Stimulated activated CD4-positive, alpha-beta T cell treated with anti-CD3 and anti-CD28 coated beads, Interleukin-1b, Interleukin-23, amount 100 ng/mL, for 4 hours (primary cell): ENCODE measurements around the gene CUTC.
"Not testable (repeated sequence)": the region's sequence is repeated elsewhere in the genome, so short reads cannot be mapped to it uniquely, and the experiment has no call there.

Experiments used
- DNase-seq, 2 donors: peaks; one replicate each; pipeline ENCODE4 v3.0.0-alpha.2; 2020; ENCODE audit warnings: low read depth in 2 of 2

Gene CUTC

DNA sequence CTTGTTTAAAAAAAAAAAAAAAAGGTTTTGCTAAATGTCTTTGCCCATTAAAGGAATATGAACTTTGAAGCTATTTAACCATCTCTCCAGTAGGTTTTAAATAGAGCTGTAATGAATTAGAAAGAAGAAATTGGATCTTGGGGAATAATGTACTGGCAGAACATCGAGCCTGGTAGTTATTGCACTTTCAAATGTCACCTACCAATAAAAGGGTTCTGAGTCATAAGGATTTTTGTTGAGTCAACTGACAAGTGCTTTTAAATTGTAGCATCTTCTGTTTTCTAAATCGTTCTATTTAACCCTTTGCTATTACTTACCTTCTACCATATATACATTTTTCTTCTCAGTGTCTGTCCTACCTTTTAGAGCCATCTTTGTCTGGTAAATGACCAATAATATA, 10.7 kb downstream of the CUTC start:
- no peak for DNase-seq

DNA sequence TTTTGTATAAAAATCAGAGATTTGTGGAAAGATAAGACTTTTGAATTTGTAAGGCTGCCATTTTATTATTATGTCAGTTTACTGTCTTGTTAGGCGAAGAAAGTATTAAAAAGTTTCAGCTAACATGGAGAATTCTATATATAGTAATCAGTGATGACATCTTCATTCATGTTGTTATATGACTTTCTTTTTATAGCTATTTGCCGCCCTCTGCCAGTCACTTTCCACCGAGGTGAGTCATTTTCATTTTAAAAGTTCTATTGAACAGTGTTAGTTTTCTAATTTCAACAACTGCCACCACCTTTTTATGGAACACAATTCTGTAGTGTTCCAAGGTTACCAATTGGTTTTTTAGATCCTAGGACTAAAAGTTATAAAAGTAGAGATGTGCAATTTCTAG, 11.8 kb downstream of the CUTC start:
- no peak for DNase-seq

DNA sequence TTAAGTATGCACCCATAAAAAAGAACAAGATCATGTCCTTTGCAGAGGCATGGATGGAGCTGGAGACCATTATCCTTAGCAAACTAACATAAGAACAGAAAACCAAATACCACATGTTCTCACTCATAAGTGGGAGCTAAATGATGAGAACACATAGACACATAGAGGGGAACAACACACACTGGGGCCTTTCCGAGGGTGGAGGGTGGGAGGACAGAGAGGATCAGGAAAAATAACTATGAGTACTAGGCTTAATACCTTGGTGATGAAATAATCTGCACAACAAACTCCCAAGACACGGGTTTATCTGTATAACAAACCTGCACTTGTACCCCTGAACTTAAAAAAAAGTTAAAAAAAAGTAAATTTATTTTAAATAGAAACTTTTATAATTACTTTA, 14.1 kb downstream of the CUTC start:
- not testable (repeated sequence) for DNase-seq

DNA sequence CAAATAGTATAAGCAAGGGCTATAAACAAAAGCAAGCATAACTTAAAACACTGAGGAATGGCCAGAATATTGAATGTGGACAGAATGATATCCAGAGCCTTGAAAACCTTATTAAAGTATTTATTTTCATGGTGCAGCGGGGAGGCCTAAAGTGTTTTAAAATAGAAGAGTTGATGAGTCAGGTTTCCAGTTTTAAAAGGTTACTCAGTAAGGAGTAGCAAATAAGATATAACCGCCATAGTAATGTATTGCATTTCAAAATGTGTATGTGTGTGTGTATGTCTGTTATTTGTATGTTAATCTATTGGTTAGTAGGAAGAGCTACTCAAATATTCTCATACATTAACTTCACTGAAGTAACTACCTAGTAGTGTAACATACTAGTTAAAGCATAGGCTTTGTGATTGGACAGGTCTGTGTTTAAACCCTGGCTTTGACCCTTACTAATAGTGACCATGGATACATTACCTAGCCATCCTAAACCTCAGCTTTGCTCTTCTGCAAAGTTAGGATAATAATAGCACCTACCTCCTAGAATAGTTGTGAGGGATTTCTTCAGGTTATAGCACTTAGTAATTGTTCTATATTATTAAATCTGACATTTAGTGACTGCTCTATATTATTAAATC, 16.9 kb downstream of the CUTC start:
- no peak for DNase-seq

DNA sequence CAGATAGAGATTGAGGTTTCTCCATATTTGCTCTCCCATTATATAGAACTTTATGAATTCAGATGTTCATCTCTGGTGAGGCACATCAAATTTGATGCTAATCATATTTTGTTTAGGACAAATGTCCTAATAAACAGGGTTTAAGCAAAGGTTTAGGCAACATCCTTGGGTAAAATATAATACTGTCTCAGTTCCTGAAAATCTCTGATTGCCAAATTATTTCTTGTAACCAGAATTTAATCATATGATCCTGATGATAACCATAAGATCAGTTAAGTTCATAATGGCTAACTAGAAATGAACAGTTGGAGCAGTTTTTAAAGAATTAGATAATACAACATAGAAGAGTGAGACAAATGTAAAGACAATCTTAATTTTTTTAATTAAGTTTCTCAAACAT, 18.6 kb downstream of the CUTC start:
- DNase-seq: no peak

DNA sequence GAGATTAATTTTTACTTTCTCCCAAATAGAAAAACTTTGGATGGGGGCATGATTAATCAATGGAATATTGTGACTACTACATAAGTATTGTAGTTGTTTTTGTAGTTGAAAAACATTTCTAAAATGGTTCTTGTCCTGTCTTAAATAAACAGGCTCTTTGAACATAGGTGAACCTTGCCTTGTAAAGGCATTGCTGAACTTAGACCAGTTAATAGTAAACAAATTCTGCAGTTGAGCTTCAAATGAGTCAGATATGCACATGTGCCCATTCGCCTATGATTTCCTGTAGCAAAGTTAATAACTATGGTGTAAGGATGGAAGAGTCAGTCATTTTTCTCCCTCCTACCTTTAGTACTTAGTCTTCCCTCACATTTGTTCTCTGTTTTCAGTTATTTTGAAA, 22.6 kb downstream of the CUTC start:
- DNase-seq: no peak

DNA sequence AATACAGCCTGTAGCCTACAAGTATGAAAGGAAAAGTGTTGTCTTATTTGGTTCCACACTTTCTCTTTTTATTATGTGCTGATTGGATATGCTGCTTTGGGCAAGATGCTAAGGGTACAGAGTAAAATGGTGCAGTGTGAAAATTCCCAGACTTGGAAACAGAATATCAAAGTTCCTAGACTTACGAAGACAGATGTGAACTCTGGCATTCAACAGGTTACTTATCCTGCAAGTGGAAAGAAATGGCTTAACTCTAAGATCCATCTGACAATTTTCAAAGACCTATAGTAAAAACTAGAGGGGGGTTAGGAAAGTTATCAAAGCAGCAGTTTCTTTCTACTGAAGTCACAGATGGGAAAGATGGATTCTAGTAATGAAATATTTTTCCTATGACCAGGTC, 24.1 kb downstream of the CUTC start:
- DNase-seq: no peak

DNA sequence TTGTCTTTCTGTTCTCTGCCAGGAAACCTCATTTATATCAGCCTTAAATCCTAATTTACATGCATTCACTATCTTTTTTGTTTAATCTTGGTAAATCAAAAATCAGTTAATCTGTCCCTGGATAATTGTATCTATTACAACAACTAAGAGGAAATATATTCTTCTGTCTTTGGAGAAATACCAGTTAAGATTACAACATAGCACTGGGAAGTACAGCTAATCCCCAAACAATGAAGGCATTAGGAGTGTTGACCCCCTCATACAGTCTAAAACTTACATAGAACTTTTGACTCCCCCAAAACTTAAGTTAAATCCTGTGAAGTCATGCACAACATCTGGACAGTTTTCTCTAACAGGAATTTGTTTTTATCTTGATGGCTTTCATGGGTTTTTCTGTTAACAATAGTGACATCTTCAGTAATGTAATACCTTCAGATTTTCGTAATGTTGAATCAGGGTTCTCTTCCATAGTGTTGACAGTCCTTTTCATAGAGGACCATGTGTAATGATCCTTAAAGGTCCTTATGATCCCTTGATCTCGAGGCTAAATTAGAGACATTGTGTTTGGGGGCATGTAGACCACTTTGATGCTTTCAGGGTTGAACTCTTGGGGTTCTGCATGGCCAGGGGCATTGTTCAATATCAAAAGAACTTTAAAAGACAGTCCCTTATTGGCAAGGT, 26.3 kb downstream of the CUTC start:
- no peak for DNase-seq

DNA sequence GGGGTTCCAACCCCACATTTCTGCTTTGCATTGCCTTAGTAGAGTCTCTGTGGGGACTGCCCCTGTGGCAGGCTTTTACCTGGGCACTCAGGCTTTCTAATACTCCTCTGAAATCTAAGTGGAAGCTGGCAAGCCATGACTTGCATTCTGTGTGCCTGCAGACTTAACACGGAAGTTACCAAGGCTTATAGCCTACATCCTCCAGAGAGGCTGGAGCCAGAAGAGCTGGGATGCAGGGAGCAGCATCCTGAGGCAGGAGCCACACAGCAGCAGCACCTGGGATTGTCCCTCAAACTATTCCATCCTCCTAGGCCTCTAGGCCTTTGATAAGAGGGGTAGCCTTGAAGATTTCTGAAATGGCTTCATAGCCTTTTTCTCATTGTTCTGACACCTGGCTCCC, 28.3 kb downstream of the CUTC start:
- no peak for DNase-seq

DNA sequence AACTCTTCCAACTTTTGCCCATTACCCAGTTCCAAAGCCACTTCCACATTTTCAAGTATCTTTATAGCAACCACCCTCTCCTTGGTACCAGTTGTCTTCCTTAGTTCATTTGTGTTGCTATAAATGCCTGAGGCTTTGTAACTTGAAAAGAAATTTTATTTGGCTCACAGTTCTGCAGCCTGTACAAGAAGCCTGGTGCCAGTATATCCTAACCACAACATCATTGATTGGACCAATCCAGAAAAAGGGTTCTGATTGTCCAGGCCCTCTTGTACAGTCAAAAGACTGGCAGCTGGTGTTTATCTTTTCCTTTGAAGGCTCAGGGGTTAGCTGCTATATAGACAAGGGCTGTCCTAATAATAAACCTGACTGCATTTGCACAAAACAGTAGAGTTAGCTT, 29.3 kb downstream of the CUTC start:
- no peak for DNase-seq

DNA sequence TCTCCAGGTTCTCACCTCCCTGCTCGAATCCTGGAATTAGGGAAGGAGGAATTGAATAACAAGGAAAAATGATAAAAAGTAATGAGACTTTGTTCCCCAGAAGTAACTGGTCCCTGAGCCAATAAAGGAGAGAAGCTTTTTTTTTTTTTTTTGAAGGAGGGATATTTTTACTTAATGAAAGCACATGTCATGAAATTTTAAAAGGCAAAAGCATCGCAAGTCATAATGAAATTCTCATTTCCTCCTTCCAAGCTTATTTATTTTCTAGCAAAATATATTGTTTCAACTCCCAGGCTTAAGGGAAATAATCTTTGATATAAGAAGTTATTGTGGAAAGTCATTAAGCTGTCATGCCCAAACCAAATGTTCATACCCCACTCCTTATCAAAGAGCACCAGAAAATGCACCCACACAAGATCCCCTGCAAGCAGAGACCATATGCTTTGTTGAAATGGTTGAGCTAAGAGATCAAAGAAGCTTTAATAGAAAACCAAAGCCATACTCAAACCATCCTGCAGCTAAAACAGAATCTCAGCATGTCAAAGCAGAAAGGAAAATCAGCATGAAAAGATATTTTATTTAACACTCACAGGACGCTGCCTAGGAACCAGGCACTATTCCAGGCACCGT, 33.8 kb downstream of the CUTC start:
- no peak for DNase-seq

DNA sequence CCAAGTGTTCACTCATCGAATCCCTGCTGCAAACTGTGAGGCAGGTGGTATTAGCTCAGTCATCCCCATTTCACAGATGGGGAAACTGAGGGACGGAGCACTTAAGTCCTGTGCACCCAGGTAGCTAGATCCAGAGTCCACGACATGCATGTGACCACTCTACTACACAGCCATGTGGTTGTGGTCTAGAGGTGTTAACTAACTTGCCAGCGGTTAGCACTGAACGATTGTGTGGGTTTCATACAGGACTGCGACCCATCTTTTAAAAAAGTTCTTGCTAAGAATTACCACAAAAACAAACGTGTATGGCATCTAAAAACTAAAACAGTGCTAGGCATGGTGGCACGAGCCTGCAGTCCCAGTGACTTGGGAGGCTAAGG, 34.3 kb downstream of the CUTC start:
- DNase-seq: no peak

DNA sequence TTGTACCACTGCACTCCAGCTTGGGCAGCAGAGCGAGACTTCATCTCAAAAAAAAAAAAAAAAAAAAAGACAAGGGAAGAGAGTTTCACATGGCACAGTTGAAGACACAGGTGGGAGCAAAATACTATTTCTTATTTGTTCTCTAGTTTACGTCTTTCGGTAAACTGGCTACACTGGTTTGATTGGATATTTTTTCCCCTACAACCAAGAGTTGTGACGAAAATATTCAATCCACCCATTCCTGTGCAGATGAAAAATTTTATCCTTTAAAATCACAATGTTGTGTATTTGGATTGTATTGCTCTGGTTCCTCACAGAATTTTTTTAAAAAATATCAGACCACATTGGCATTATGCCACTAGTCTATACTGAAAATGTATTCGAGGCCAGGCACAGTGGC, 35.9 kb downstream of the CUTC start:
- no peak for DNase-seq

DNA sequence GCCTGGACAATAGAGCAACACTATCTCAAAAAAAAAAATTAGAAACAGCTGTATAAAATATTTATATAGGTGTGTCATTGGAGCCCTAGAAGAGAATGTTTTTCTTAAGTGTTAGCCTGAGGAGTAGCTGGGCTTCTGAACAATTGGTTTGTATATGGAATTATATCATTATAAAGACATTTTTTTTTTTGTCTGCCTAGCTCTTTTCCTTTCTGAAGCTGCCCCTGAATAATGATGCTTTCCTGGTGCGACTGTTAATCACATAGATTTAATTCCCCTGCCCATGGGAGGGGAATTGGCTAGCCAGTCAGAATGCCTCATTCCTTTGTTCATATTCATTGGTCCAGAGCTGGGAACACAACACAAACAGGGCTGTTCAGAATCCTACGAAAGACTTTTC, 36.5 kb downstream of the CUTC start:
- DNase-seq: no peak

DNA sequence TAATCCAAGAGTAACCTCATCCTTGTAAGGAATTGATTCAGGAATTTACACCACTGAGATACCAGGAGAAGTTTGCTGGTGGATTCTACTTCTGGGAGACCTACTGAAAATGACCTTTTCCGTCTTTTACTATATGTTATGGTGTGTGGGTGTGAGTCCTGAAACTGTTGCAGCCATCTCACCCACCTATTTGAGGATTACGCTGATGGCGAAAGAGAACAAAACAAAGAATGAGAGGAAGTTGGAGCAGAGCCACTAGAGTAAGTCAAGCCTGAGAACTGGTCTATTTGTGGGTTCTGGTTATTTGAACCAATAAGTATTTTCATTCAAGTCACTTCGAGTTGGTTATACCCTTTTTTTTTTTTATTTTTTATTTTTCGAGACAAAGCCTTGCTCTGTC, 37.7 kb downstream of the CUTC start:
- DNase-seq: no peak

DNA sequence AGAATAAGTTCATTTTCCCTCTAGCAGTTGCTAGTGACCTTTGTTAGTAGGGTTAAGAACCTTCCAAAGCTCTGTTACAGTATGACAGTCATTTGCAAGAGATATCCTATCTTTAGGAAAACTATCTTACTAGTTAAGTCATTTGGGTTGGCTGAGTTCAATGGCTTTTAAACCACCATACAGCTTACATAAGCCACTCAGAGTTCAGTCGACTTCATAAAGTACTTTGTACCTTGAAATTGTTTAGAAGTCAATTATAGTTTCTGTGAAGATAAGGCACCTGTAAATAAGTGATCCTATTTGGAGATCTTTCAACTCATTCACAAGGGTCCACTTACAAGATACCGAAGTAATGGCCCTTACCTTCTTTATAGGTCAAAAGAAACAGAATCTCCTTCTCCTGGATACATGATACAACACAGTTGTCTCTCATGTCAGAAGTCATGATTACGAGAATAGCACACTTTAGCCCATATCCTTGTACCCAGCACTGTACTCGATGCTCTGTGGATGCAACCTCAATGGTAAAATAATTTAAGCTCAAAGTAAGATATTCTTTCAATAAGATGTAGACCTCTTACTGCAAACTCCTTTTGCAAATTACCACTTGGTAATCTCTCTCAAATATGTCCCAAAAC, 38.5 kb downstream of the CUTC start:
- DNase-seq: no peak

DNA sequence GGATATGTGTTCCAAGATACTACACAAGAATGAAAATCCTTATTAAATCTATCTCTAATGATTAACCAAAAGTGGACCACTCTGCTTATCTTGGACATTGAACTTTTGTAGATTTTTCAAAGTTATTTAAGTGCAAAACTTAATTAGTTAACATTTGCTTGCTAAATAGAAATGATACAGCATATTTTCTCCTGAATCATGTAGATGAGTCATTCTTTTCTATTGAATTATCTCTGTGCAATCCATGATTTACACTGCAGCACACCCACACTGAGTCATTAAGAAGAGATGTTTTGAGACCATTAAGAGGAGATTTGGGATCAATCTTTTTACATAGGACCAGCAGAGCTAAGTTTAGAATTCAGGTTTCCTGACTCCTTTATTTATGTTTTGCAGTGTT, 43.8 kb downstream of the CUTC start:
- no peak for DNase-seq

DNA sequence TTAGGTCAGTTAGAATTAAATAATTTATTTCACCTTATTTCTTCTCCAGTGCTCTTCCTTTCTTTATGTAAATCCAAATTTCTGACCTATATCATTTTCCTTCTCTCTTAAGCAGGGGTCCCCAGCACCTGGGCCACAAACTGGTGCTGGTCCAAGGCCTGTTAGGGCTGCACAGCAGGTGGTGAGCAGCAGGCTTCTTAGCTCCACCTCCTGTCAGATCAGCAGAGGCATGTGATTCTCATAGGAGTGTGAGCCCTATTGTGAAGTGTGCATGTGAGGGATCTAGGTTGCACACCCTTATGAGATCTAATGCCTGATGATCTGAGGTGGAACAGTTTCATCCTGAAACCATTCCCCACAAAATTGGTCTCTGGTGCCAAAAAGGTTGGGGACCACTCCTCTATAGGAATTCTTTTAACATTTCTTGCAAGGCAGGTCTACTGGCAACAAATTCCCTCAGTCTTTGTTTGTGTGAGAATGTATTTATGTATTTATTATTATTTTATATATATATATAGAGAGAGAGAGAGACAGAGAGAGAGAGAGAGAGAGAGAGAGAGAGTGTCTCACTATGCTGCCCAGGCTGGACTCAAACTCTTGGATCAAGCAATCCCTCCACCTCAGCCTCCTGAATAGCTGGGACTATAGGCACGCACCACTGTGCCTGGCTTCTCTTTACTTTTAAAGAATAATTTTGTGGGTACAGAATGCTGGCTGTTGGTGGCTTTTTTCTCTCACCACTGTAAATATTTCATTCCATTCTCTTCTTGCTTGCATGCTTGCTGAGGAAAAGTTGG, 46.1 kb downstream of the CUTC start:
- no peak for DNase-seq

DNA sequence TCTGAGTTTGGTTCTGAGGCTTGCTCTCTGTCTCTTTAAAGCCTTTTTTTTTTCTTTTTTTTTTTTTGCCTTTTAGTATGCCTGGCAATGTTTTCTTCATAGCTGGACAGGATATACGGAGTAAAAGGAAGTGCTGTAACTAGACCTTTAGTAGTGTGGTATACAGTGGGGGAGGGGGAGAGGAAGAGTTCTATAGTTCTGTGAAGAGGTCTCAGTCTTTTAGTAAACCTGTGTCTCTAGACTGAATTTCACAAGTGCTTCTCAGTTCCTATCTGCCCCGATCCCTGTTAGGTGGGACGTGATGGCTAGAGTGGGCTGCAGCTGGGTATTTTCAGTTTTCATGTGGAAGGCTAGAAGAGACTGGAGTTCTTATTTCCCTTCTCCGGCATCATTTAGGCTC, 47.3 kb downstream of the CUTC start:
- no peak for DNase-seq

DNA sequence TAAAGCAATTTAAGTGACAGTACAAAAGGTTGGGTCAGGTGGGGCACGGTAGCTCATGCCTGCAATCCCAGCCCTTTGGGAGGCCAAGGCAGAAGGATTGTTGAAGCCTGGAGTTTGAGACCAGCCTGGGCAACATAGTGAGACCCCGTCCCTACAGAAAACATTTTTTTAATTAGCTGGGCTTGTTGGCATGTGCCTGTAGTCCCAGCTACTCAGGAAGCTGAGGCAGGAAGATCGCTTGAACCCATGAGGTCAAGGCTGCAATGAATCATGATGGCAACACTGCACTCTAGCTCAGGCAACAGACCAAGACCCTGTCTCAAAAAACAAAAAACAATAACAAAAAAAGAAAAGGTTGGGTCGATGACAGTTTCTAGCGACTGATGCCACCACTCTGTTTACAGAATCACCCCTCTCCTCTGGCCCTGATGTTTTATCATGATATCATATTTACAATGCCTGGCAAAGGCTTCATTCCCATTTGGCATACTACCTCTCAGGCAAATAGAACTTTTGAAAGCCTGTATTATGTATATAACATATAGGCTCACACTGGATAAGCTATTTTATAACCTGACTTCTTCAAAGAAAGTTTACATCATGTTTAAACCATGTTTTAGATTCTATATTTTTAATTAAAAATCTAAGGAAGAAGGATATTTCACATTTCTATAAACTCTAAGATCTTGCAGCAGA, 49.8 kb downstream of the CUTC start:
- no peak for DNase-seq

DNA sequence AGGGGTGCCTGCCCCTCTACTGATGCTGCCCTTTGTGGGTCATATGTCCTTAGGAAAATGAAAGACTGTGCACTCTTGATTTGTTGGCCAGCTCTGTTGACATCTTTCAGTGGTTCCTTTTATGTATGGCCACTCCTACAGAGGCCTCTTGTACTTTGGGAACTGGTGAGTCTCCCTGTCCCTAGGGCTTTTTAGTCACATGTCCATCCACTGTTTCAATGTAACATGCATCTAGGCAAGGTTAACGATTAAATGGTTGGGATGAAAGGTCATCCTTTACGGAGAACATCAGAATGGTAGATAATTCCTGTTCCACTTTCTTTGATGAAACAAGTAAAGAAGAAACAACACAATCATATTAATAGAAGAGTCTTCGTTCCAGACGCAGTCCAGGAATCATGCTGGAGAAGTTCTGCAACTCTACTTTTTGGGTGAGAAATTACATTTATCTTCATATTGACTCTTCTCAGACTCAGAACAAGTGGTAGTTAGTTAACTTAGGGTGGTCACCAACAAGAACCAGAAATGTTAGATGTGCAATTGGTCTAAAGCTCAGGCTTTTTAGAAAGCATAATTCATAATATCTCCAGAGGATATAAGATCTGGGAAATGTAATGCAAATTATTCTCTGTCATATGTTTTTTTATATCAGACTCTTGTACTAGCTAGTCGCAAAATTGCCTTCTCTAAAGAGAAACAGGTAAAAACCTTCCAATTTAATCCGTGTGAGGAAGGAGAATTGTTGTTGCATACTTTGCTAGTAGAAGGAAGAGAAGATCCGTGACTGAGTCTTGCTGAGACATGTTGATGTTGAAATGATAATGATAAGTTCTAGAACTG, 50.6 kb downstream of the CUTC start, which contains the start of gene ABCC2:
ABCC2 (plus strand) TSS at position 194 of the 840 bp plus-strand sequence; CDS start at position 399, 205 bp downstream.
- DNase-seq: no peak
